NT2/D1 (cell line): ENCODE data around the gene MEN1.
A peak's percentile ranks its signal among the peaks of the same experiment; 100 is the strongest.

ENCODE experiments used
- DNase-seq: peaks from one replicate; pipeline ENCODE4 v3.0.0-alpha.2; 2011; ENCODE audit warnings: low read depth, low spot score
- H3K27me3 ChIP-seq: 2 replicates; pipeline ENCODE4 v1.6.0; 2011; ENCODE audit warnings: mild to moderate bottlenecking; ENCODE audit not compliant: insufficient read length, insufficient read depth
- H3K36me3 ChIP-seq: 2 replicates; pipeline ENCODE4 v1.6.1; 2011; ENCODE audit warnings: mild to moderate bottlenecking, low read length, mixed read lengths; ENCODE audit not compliant: insufficient read depth, insufficient read length
- H3K4me1 ChIP-seq: 2 replicates; pipeline ENCODE4 v1.5.1; 2011; ENCODE audit not compliant: insufficient read depth, insufficient read length
- H3K4me3 ChIP-seq: 2 replicates; pipeline ENCODE4 v1.5.1; 2011; ENCODE audit warnings: low read depth; ENCODE audit not compliant: insufficient read length
- H3K9ac ChIP-seq: 2 replicates; pipeline ENCODE4 v1.6.0; 2011; ENCODE audit warnings: low read depth; ENCODE audit not compliant: insufficient read length
- H3K9me3 ChIP-seq: 2 replicates; pipeline ENCODE4 v1.5.1; 2011; ENCODE audit warnings: mild to moderate bottlenecking, low read length; ENCODE audit not compliant: insufficient read depth
- SUZ12 ChIP-seq: IDR thresholded peaks from 2 replicates; pipeline ENCODE4 v1.6.1; 2011; ENCODE audit not compliant: insufficient read length, insufficient read depth; ENCODE audit errors: extremely low read depth
- YY1 ChIP-seq: IDR thresholded peaks from 2 replicates; pipeline ENCODE4 v1.6.1; 2011; ENCODE audit not compliant: insufficient read length, insufficient read depth
- ZNF274 ChIP-seq: IDR thresholded peaks from 2 replicates; pipeline ENCODE4 v1.6.1; 2011; ENCODE audit warnings: mild to moderate bottlenecking, low read depth, low read length

Gene MEN1

GRCh38 chr11:64778473-64779298, 31.7 kb downstream of the MEN1 start, which contains the start of gene SF1:
Gene SF1 (minus strand): TSS chr11:64778542. CDS start chr11:64778392, 150 bp downstream.
- DNase-seq = peak; percentile 100
- Histone ChIP-seq H3K36me3 (peaks cover 49% of the 10 kb centered on the region), H3K9me3 (no peaks in the 10 kb centered on the region), H3K4me1 (no peaks in the 10 kb centered on the region), H3K4me3 (peak within 1 kb of the TSS; percentile 95), H3K27me3 (no peaks in the 10 kb centered on the region), H3K9ac (peak within 1 kb of the TSS; percentile 92)
- TF ChIP-seq YY1 (peak; percentile 50), ZNF274 (no peak), SUZ12 (no peak)

- H3K4me1 ChIP-seq = no peaks in the 10 kb centered on the region
- peak overlapping the region; percentile 66 for H3K4me3 ChIP-seq
- no peaks in the 10 kb centered on the region for H3K9me3 ChIP-seq
- TF ChIP-seq ZNF274 (no peak), YY1 (no peak), SUZ12 (no peak)
- H3K27me3 ChIP-seq = no peaks in the 10 kb centered on the region
- H3K36me3 ChIP-seq = peaks cover 54% of the 10 kb centered on the region
- peak overlapping the region; percentile 92 for H3K9ac ChIP-seq
- no peak for DNase-seq
Observed at GRCh38 chr11:64778223-64778472, 32.2 kb downstream of the MEN1 start.

- no peaks in the 10 kb centered on the region for H3K4me1 ChIP-seq
- H3K9me3 ChIP-seq = no peaks in the 10 kb centered on the region
Observed at GRCh38 chr11:64777449-64778222, 32.7 kb downstream of the MEN1 start.

DNA sequence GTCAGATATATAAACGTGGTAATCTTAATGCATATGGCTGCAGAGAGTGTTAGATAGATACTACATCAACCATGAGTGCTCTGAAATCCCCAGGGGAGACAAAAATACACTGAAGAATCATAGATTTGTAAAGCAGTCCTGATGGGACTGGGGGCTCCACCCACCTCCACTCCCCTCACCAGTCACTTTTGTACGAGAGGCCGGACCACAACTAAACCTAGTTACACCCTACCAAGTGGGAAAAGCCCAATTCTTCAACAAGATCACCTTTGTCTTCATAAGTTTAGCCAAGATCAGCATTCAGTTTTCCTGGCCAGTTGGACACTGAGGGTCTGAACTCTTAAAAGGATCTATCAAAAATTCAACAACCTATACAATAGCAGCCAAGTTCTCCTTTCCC, 33.5 kb downstream of the MEN1 start:
- H3K36me3 ChIP-seq = peaks cover 66% of the 10 kb centered on the region
- no peaks in the 10 kb centered on the region for H3K4me1 ChIP-seq
- no peak for TF ChIP-seq ZNF274
- TF ChIP-seq SUZ12 = no peak
- no peak for TF ChIP-seq YY1

More at GRCh38 chr11:64777449-64778222, 32.7 kb downstream of the MEN1 start:
- DNase-seq = peak; percentile 50
- H3K27me3 ChIP-seq = no peaks in the 10 kb centered on the region
- H3K36me3 ChIP-seq = peaks cover 59% of the 10 kb centered on the region
- TF ChIP-seq YY1 = no peak
- TF ChIP-seq ZNF274 = no peak
- TF ChIP-seq SUZ12 = no peak
- H3K9ac ChIP-seq = peak overlapping the region; percentile 92
- peak overlapping the region; percentile 95 for H3K4me3 ChIP-seq

GRCh38 chr11:64776425-64776824, 33.9 kb downstream of the MEN1 start:
- Histone ChIP-seq H3K4me3 (peak overlapping the region; percentile 95), H3K9ac (no peak overlapping the region), H3K36me3 (peaks cover 69% of the 10 kb centered on the region), H3K4me1 (no peaks in the 10 kb centered on the region), H3K27me3 (no peaks in the 10 kb centered on the region), H3K9me3 (no peaks in the 10 kb centered on the region)
- DNase-seq = no peak
- no peak for TF ChIP-seq SUZ12
- no peak for TF ChIP-seq ZNF274

More for the DNA sequence above, 33.5 kb downstream of the MEN1 start:
- no peaks in the 10 kb centered on the region for H3K27me3 ChIP-seq
- peak overlapping the region; percentile 95 for H3K4me3 ChIP-seq
- no peak for DNase-seq
- H3K9ac ChIP-seq = peak overlapping the region; percentile 92
- H3K9me3 ChIP-seq = no peaks in the 10 kb centered on the region

DNA sequence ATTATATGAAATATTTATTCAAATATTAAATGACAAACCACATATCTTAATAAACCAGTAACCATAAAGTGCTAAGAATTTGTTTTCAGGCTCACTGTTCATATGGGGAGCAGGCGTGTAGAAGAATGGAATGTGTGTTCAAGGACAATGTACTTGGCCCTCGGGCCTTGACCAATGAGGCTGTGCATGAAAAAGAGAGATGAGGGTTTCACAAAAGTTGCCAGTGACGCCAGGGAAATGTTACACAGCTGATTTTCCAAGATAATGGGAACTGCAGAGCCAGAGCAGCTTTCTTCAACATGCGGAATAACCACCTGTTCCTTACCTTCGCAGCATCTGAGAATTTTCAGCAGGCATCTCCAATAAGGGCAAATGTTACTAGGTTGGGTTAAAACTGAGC, 36.2 kb downstream of the MEN1 start:
- Histone ChIP-seq H3K9ac (no peak overlapping the region), H3K36me3 (peaks cover 84% of the 10 kb centered on the region), H3K9me3 (no peaks in the 10 kb centered on the region), H3K4me1 (no peaks in the 10 kb centered on the region), H3K4me3 (no peak overlapping the region), H3K27me3 (no peaks in the 10 kb centered on the region)
- TF ChIP-seq YY1 (no peak), ZNF274 (no peak), SUZ12 (no peak)
- DNase-seq = no peak

- TF ChIP-seq YY1 = no peak
- TF ChIP-seq SUZ12 = no peak
- no peak for TF ChIP-seq ZNF274
Observed at GRCh38 chr11:64772303-64773018, 37.9 kb downstream of the MEN1 start.

More at GRCh38 chr11:64772303-64773018, 37.9 kb downstream of the MEN1 start:
- peaks cover 99% of the 10 kb centered on the region for H3K36me3 ChIP-seq
- H3K9ac ChIP-seq = no peak overlapping the region
- H3K4me3 ChIP-seq = no peak overlapping the region
- no peak for DNase-seq
- peaks cover 2% of the 10 kb centered on the region for H3K4me1 ChIP-seq
- no peaks in the 10 kb centered on the region for H3K27me3 ChIP-seq
- no peaks in the 10 kb centered on the region for H3K9me3 ChIP-seq
